Measurements from ENCODE around the gene SENP3.

The SENP3 gene

DNA sequence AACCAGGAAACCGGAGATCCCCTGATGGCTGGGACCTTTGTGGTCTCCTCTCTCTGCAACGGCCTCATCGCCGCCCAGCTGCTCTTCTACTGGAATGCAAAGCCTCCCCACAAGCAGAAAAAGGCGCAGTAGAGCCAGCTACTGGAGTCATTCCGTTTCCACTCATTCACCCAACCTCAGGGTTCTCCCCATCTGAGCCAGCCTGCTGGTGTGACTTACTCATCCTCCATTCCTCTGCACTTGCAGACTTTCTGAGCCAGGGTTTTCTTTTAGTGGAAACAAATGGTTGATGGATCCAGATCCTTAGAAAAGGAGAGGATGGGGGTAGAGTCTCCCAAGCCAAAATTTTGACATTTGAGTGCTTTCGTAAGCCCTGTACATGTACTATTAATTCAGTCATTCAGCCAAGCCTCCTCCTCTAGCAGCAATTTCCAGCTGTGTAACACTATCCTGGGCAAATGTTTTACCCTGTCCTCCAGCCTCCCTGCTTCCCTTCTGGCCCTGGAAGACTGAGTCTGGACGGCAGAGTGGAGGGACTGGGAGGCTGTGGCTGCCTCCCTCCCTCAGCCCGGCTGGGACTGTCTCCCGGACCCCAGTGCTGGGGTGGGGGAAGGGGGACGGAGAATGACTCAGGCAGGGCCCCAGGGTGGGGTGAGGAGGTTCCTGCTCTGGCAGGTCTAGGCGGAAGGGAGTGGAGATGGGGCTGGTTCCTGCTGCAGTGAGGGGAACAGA is 25.9 kb downstream of the SENP3 start:
- in situ Hi-C loops (cut with HindIII; ENCODE audit: low pct_ligation_motif_present, low sequenced_read_pairs): no loop called here
- Histone ChIP-seq H3K4me3 (ENCODE audit: low read depth, low read length) (peak overlapping the region; percentile 12), H3K27ac (peak overlapping the region; percentile 65), H3K36me3 (replicated peaks) (peaks cover 28% of the 10 kb centered on the region), H3K27me3 (replicated peaks) (no peaks in the 10 kb centered on the region)
- DNase-seq: peak; percentile 95
- TF ChIP-seq CTCF (IDR thresholded peaks at IDR 0.05; ENCODE audit: low read depth, low read length, missing control alignments): peak; percentile 47

DNA sequence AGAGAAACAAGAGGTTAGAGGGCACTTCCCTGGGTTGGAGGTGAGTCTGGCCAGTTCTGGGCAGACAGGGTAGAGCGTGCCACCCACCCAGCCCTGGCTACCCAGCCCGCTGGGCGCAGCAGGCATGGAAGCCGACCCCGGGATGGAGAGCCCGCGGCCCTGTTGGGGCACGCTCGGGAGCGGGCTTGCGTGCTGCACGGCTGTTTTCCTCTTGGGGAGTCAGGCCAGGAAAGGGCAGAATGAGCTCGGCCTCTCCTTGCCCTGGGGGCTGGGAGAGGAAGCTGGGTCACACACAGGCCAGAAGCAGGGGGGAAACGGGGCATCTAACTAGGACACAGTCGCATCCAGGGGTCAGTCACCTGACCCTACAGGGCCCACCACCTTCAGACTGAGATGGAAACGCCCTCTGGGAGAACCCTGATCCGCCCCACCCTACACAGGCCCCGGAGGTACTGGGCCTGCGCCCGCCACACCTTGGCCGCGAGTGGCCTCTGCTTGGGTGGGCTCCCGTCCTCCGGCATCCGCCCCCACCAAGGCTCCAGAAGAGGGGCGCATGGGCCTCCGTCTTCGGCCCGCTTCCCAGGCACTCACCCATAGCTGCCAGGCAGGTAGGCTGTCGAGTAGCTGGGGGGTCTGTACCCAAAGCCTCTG is 27.0 kb downstream of the SENP3 start:
- no peaks in the 10 kb centered on the region for H3K27me3 ChIP-seq (replicated peaks)
- H3K4me3 ChIP-seq (ENCODE audit: low read depth, low read length): peak overlapping the region; percentile 9
- in situ Hi-C loops (cut with HindIII; ENCODE audit: low pct_ligation_motif_present, low sequenced_read_pairs): no loop called here
- H3K36me3 ChIP-seq (replicated peaks): peaks cover 39% of the 10 kb centered on the region
- DNase-seq: no peak
- H3K27ac ChIP-seq: peak overlapping the region; percentile 65
- no peak for TF ChIP-seq CTCF (IDR thresholded peaks at IDR 0.05; ENCODE audit: low read depth, low read length, missing control alignments)

GRCh38 chr17:7589204-7589868 is 27.6 kb downstream of the SENP3 start:
- Histone ChIP-seq H3K27me3 (replicated peaks) (no peaks in the 10 kb centered on the region), H3K27ac (no peak overlapping the region), H3K36me3 (replicated peaks) (peaks cover 45% of the 10 kb centered on the region), H3K4me3 (ENCODE audit: low read depth, low read length) (peak overlapping the region; percentile 9)
- in situ Hi-C loops (cut with HindIII; ENCODE audit: low pct_ligation_motif_present, low sequenced_read_pairs): no loop called here
- DNase-seq: peak; percentile 77
- TF ChIP-seq CTCF (IDR thresholded peaks at IDR 0.05; ENCODE audit: low read depth, low read length, missing control alignments): peak; percentile 91

GRCh38 chr17:7589891-7590691 is 28.4 kb downstream of the SENP3 start, which contains the start of gene SOX15:
Gene SOX15, minus strand, starts transcription at chr17:7590094. Its CDS starts 418 bp downstream, at chr17:7589676.
- no peak for DNase-seq
- in situ Hi-C loops (cut with HindIII; ENCODE audit: low pct_ligation_motif_present, low sequenced_read_pairs): no loop called here
- TF ChIP-seq CTCF (IDR thresholded peaks at IDR 0.05; ENCODE audit: low read depth, low read length, missing control alignments): no peak
- Histone ChIP-seq H3K36me3 (replicated peaks) (peaks cover 53% of the 10 kb centered on the region), H3K27me3 (replicated peaks) (no peaks in the 10 kb centered on the region), H3K4me3 (ENCODE audit: low read depth, low read length) (peak within 1 kb of the TSS; percentile 9), H3K27ac (peak within 1 kb of the TSS; percentile 57)

- Histone ChIP-seq H3K4me3 (ENCODE audit: low read depth, low read length) (no peak overlapping the region), H3K27me3 (replicated peaks) (no peaks in the 10 kb centered on the region), H3K36me3 (replicated peaks) (peaks cover 60% of the 10 kb centered on the region), H3K27ac (peak overlapping the region; percentile 57)
- TF ChIP-seq CTCF (IDR thresholded peaks at IDR 0.05; ENCODE audit: low read depth, low read length, missing control alignments): no peak
- in situ Hi-C loops (cut with HindIII; ENCODE audit: low pct_ligation_motif_present, low sequenced_read_pairs): no loop called here
- peak; percentile 63 for DNase-seq
Measured at GRCh38 chr17:7590743-7591142, 29.0 kb downstream of the SENP3 start.

Measured in brain microvascular endothelial cell (primary cell).